ENCODE data around the gene RMDN2.

DNA sequence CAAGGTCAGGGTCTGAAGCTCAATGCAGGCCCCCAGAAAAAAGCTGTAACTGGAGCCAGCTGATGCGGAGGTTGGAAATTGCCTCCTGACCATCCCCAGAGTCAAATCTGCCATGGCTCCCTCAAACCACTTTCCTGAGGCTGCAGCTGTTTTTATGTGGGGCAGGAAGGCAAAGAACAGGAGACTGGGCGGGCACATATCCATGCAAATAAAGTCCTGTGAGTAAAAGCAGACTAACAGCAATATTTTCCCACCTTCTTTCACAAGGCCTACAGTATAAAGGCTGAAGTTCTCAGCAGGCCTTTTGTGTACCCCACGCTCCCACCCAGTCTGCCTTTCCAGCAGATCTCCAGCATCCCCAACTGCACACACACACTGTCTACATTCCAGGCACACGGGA lies 103.7 kb downstream of the RMDN2 start:
- TF ChIP-seq, protein P1, sequence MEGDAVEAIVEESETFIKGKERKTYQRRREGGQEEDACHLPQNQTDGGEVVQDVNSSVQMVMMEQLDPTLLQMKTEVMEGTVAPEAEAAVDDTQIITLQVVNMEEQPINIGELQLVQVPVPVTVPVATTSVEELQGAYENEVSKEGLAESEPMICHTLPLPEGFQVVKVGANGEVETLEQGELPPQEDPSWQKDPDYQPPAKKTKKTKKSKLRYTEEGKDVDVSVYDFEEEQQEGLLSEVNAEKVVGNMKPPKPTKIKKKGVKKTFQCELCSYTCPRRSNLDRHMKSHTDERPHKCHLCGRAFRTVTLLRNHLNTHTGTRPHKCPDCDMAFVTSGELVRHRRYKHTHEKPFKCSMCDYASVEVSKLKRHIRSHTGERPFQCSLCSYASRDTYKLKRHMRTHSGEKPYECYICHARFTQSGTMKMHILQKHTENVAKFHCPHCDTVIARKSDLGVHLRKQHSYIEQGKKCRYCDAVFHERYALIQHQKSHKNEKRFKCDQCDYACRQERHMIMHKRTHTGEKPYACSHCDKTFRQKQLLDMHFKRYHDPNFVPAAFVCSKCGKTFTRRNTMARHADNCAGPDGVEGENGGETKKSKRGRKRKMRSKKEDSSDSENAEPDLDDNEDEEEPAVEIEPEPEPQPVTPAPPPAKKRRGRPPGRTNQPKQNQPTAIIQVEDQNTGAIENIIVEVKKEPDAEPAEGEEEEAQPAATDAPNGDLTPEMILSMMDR (IDR thresholded peaks at IDR 0.05), result no peak
- TF ChIP-seq POLR2A (IDR thresholded peaks at IDR 0.05), result no peak
